B cell (primary cell): Measurements from ENCODE around the gene TPMT. TPM values are rescaled to one million over a fixed set of nuclear protein-coding genes. Genes with fewer than 3 reads are reported as not detected.
A peak's percentile ranks its signal among the peaks of the same experiment; 100 is the strongest.

ENCODE experiments used
- ATAC-seq: fragments of 200-7000 bp; cut with Tn5 transposase; one replicate; pipeline ENCODE4 v1.10.0; 2021; ENCODE audit warnings: low read depth, mild to moderate bottlenecking, moderate number of reproducible peaks, moderate library complexity
- CTCF ChIA-PET: fragments of 350-600 bp; sonication (Branson Sonifier 250); formaldehyde crosslinking; loops from one replicate; lab custom pipeline; 2021; ENCODE audit warnings: antibody characterized with exemption, inconsistent platforms; lab: Charles Lee
- POLR2A ChIA-PET: fragments of 350-600 bp; sonication (Branson Sonifier 250); formaldehyde crosslinking; loops from one replicate; lab custom pipeline; 2021; ENCODE audit warnings: antibody characterized with exemption; lab: Charles Lee
- DNase-seq: peaks from one replicate; pipeline ENCODE4 v3.0.0; 2013
- H2AFZ ChIP-seq: 2 replicates; pipeline ENCODE4 v1.6.1; 2012; ENCODE audit warnings: mild to moderate bottlenecking, low read depth, low read length; ENCODE audit not compliant: insufficient read depth, poor library complexity, severe bottlenecking
- H3K27ac ChIP-seq, 2 donors: 1 replicate in 1 of 2; 2 replicates in 1 of 2; pipeline ENCODE4 v1.5.1; 2012 to 2013; ENCODE audit warnings: low read length in 2 of 2, mild to moderate bottlenecking in 2 of 2, moderate library complexity in 1 of 2
- H3K27me3 ChIP-seq, 4 experiments: fragments of 200-600 bp in 1 of 4; sonication (generic) in 1 of 4; replicated peaks in 1 of 4; 1 replicate in 2 of 4; 2 replicates in 2 of 4; pipeline versions ENCODE4 v1.6.1 to v1.7.0; 2013 to 2016; ENCODE audit warnings: low read length in 3 of 4, mild to moderate bottlenecking in 2 of 4, mixed read lengths in 1 of 4, moderate library complexity in 1 of 4; ENCODE audit not compliant: insufficient read depth in 4 of 4, control insufficient read depth in 3 of 4; ENCODE audit errors: control extremely low read depth in 1 of 4
- H3K36me3 ChIP-seq, 2 experiments: replicated peaks in 1 of 2; 1 replicate in 1 of 2; 2 replicates in 1 of 2; pipeline versions ENCODE4 v1.6.1 to v1.7.1; 2013; ENCODE audit warnings: low read length in 1 of 2; ENCODE audit not compliant: insufficient read depth in 2 of 2, control insufficient read depth in 1 of 2; ENCODE audit errors: control extremely low read depth in 1 of 2, extremely low read depth in 1 of 2
- H3K4me1 ChIP-seq, 2 donors: fragments of 200-600 bp in 1 of 2; sonication (generic) in 1 of 2; 1 replicate in 1 of 2; 2 replicates in 1 of 2; pipeline versions ENCODE4 v1.5.1 to v1.6.1; 2013 to 2017; ENCODE audit warnings: low read length in 2 of 2; ENCODE audit not compliant: control insufficient read depth in 2 of 2, insufficient read depth in 2 of 2
- H3K4me2 ChIP-seq: replicated peaks from 2 replicates; pipeline ENCODE3; 2012; ENCODE audit warnings: mild to moderate bottlenecking, low read depth, low read length; ENCODE audit not compliant: poor library complexity, severe bottlenecking
- H3K4me3 ChIP-seq, 5 experiments: fragments of 200-600 bp in 1 of 5; sonication (generic) in 1 of 5; 1 replicate in 3 of 5; 2 replicates in 2 of 5; pipeline versions ENCODE4 v1.5.1 to v1.7.0; 2011 to 2016; ENCODE audit warnings: low read length in 4 of 5, mild to moderate bottlenecking in 4 of 5, low read depth in 2 of 5, control low read depth in 1 of 5, moderate library complexity in 1 of 5; ENCODE audit not compliant: insufficient read depth in 1 of 5; ENCODE audit errors: control extremely low read depth in 1 of 5, extremely low read depth in 1 of 5
- H3K79me2 ChIP-seq: fragments of 200-600 bp; sonication (generic); one replicate; pipeline ENCODE4 v1.6.0; 2016; ENCODE audit warnings: low read length; ENCODE audit not compliant: control insufficient read depth, insufficient read depth
- H3K9ac ChIP-seq: fragments of 200-600 bp; sonication (generic); 2 replicates; pipeline ENCODE4 v1.6.1; 2017; ENCODE audit warnings: mild to moderate bottlenecking, low read length, moderate library complexity
- H3K9me3 ChIP-seq, 3 donors: one replicate each; pipeline versions ENCODE4 v1.6.1 to v1.7.1; 2013; ENCODE audit warnings: low read length in 2 of 3; ENCODE audit not compliant: control insufficient read depth in 2 of 3, insufficient read depth in 1 of 3; ENCODE audit errors: control extremely low read depth in 1 of 3
- H4K20me1 ChIP-seq: 2 replicates; pipeline ENCODE4 v1.6.0; 2012; ENCODE audit warnings: mild to moderate bottlenecking, low read length; ENCODE audit not compliant: insufficient read depth, control insufficient read depth, poor library complexity, severe bottlenecking
- H3K27ac Mint-ChIP-seq: one replicate; pipeline ENCODE4 v1.8.0; 2021; ENCODE audit warnings: mixed read lengths
- H3K27me3 Mint-ChIP-seq: one replicate; pipeline ENCODE4 v1.8.0; 2021; ENCODE audit warnings: mixed read lengths
- H3K4me1 Mint-ChIP-seq: one replicate; pipeline ENCODE4 v1.8.0; 2021; ENCODE audit warnings: mixed read lengths
- H3K4me3 Mint-ChIP-seq: one replicate; pipeline ENCODE4 v1.8.0; 2021; ENCODE audit warnings: mixed read lengths
- H3K9me3 Mint-ChIP-seq: one replicate; pipeline ENCODE4 v1.8.0; 2022; ENCODE audit warnings: mixed read lengths; ENCODE audit not compliant: insufficient read depth
- EZH2 ChIP-seq: IDR thresholded peaks from 2 replicates; pipeline ENCODE4 v1.6.1; 2012; ENCODE audit warnings: borderline replicate concordance, low read depth, mild to moderate bottlenecking, moderate library complexity, low read length; ENCODE audit not compliant: insufficient read depth, poor library complexity, severe bottlenecking
- WGBS: methylation state at CpG from one replicate; pipeline ENCODE4 v1.1.5; 2013; ENCODE audit warnings: missing lambda C conversion rate; ENCODE audit not compliant: insufficient coverage; 5-methylcytosine and 5-hydroxymethylcytosine counted together
- intact Hi-C: fragments of 100-400 bp; cut with micrococcal nuclease; formaldehyde crosslinking; loops from one replicate; pipeline ENCODE4 v1.10.0; 2022
- polyA plus RNA-seq: library from polyadenylated mRNA; depleted of rRNA; stranded (reverse); fragments of >200 nt; gene quantifications from 2 replicates; pipeline ENCODE4 v1.2.3, GENCODE V29; 2012
- total RNA-seq, 2 donors: library from RNA; stranded (reverse); fragments of 120-200 nt in 1 of 2; gene quantifications; 1 replicate in 1 of 2; 2 replicates in 1 of 2; pipeline versions ENCODE4 v1.2.3 to v1.2.4, GENCODE V29; 2013 to 2022
- TF ChIP-seq, protein P1 (sequence below): fragments of 200-600 bp; IDR thresholded peaks from one replicate; pipeline ENCODE4 v1.8.0; 2022; ENCODE audit warnings: antibody characterized with exemption, mild to moderate bottlenecking

Gene TPMT
- total and polyA plus RNA-seq, 2 donors (not counting 1 experiment from before 2014, with no cell fraction given): 1.9 to 2.5 TPM

- Mint-ChIP-seq H3K9me3 (no peaks in the 10 kb centered on the region), H3K4me1 (peaks cover 24% of the 10 kb centered on the region), H3K27ac (peak overlapping the region; percentile 88), H3K4me3 (peak overlapping the region; percentile 99), H3K27me3 (no peaks in the 10 kb centered on the region)
- DNase-seq (peak; percentile 83), ATAC-seq (peak; percentile 21)
- H4K20me1 ChIP-seq: no peaks in the 10 kb centered on the region
- intact Hi-C loops: loop anchor here (1.0 to 5.0 kb wide), 6 partner anchors 34 to 556 kb away; partner anchors contain the start of genes DEK, FAM8A1, NHLRC1 and RNF144B
- 0% methylated on average over 25 of the region's 26 CpGs for WGBS
- H3K9me3 ChIP-seq: no peaks in the 10 kb centered on the region
- peak overlapping the region; percentile 83 for H2AFZ ChIP-seq
- ChIA-PET CTCF (interaction anchor here (1.0 to 2.0 kb wide), 3 partner anchors 15 to 86 kb away, joined by 3 to 10 read pairs (median 3); partner anchors contain the start of gene NHLRC1), POLR2A (interaction anchor here (0.9 kb wide), 1 partner anchor 34 kb away, joined by 3 read pairs; no protein-coding TSS in a partner anchor)
- peaks cover 0 to 10% of the 10 kb centered on the region in 2 experiments for H3K36me3 ChIP-seq
- peaks cover 23% of the 10 kb centered on the region for H3K79me2 ChIP-seq
- TF ChIP-seq, protein P1, sequence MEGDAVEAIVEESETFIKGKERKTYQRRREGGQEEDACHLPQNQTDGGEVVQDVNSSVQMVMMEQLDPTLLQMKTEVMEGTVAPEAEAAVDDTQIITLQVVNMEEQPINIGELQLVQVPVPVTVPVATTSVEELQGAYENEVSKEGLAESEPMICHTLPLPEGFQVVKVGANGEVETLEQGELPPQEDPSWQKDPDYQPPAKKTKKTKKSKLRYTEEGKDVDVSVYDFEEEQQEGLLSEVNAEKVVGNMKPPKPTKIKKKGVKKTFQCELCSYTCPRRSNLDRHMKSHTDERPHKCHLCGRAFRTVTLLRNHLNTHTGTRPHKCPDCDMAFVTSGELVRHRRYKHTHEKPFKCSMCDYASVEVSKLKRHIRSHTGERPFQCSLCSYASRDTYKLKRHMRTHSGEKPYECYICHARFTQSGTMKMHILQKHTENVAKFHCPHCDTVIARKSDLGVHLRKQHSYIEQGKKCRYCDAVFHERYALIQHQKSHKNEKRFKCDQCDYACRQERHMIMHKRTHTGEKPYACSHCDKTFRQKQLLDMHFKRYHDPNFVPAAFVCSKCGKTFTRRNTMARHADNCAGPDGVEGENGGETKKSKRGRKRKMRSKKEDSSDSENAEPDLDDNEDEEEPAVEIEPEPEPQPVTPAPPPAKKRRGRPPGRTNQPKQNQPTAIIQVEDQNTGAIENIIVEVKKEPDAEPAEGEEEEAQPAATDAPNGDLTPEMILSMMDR: no peak
- no peak for TF ChIP-seq EZH2
- no peaks in the 10 kb centered on the region for H3K27me3 ChIP-seq
- H3K4me2 ChIP-seq: peak overlapping the region; percentile 99
- H3K27ac ChIP-seq: peak overlapping the region; percentile 83 to 87
- peak overlapping the region; percentile 93 for H3K9ac ChIP-seq
- peaks cover 25 to 29% of the 10 kb centered on the region in 2 donors for H3K4me1 ChIP-seq
- H3K4me3 ChIP-seq: peak overlapping the region; percentile 66 to 99 (median 89)
Measured at GRCh38 chr6:18155864-18156421, 1.1 kb upstream of the TPMT start.
